HL-60 (cell line): ENCODE data around the gene KCNMA1.

ENCODE experiments used
- DNase-seq, 2 experiments: peaks; one replicate each; pipeline ENCODE4 v3.0.0-alpha.2; 2010 to 2020; ENCODE audit warnings: low read depth in 1 of 2, low spot score in 1 of 2
- H3K27ac ChIP-seq: fragments of 250-450 bp; sonication (Bioruptor Pico); replicated peaks from 2 replicates; pipeline ENCODE4 v1.5.1; 2020; ENCODE audit warnings: mild to moderate bottlenecking, moderate library complexity
- H3K27me3 ChIP-seq: fragments of 250-450 bp; sonication (Bioruptor Pico); 2 replicates; pipeline ENCODE4 v1.5.1; 2021; ENCODE audit warnings: mild to moderate bottlenecking, moderate library complexity; ENCODE audit not compliant: insufficient read depth, poor library complexity, severe bottlenecking
- H3K4me3 ChIP-seq: replicated peaks from 2 replicates; pipeline ENCODE4 v1.5.1; 2011; ENCODE audit warnings: mild to moderate bottlenecking, control low read depth, low read length; ENCODE audit not compliant: insufficient read depth
- CTCF ChIP-seq: IDR thresholded peaks from one replicate; pipeline ENCODE4 v1.5.1; 2011; ENCODE audit warnings: low read length, control low read depth, inconsistent platforms; ENCODE audit not compliant: insufficient read depth
- GABPA ChIP-seq: IDR thresholded peaks from 2 replicates; pipeline ENCODE4 v1.6.1; 2012; ENCODE audit warnings: low read depth
- POLR2AphosphoS5 ChIP-seq: IDR thresholded peaks from 2 replicates; pipeline ENCODE4 v1.6.1; 2012; ENCODE audit warnings: low read depth
- SPI1 ChIP-seq: IDR thresholded peaks from 2 replicates; pipeline ENCODE4 v1.6.1; 2012; ENCODE audit warnings: low read depth, mild to moderate bottlenecking, borderline replicate concordance
- TF ChIP-seq, protein P1 (sequence below): IDR thresholded peaks from 2 replicates; pipeline ENCODE4 v1.6.1; 2012; ENCODE audit warnings: low read depth; ENCODE audit not compliant: insufficient replicate concordance

Gene KCNMA1

GRCh38 chr10:77673101-77673500 is 35.5 kb upstream of the KCNMA1 start:
- no peaks in the 10 kb centered on the region for H3K27me3 ChIP-seq
- no peak overlapping the region for H3K27ac ChIP-seq
- H3K4me3 ChIP-seq = no peak overlapping the region
- TF ChIP-seq POLR2AphosphoS5 (no peak), GABPA (no peak), CTCF (no peak), SPI1 (no peak)
- TF ChIP-seq, protein P1, sequence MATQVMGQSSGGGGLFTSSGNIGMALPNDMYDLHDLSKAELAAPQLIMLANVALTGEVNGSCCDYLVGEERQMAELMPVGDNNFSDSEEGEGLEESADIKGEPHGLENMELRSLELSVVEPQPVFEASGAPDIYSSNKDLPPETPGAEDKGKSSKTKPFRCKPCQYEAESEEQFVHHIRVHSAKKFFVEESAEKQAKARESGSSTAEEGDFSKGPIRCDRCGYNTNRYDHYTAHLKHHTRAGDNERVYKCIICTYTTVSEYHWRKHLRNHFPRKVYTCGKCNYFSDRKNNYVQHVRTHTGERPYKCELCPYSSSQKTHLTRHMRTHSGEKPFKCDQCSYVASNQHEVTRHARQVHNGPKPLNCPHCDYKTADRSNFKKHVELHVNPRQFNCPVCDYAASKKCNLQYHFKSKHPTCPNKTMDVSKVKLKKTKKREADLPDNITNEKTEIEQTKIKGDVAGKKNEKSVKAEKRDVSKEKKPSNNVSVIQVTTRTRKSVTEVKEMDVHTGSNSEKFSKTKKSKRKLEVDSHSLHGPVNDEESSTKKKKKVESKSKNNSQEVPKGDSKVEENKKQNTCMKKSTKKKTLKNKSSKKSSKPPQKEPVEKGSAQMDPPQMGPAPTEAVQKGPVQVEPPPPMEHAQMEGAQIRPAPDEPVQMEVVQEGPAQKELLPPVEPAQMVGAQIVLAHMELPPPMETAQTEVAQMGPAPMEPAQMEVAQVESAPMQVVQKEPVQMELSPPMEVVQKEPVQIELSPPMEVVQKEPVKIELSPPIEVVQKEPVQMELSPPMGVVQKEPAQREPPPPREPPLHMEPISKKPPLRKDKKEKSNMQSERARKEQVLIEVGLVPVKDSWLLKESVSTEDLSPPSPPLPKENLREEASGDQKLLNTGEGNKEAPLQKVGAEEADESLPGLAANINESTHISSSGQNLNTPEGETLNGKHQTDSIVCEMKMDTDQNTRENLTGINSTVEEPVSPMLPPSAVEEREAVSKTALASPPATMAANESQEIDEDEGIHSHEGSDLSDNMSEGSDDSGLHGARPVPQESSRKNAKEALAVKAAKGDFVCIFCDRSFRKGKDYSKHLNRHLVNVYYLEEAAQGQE = no peak
- no peak for DNase-seq

DNA sequence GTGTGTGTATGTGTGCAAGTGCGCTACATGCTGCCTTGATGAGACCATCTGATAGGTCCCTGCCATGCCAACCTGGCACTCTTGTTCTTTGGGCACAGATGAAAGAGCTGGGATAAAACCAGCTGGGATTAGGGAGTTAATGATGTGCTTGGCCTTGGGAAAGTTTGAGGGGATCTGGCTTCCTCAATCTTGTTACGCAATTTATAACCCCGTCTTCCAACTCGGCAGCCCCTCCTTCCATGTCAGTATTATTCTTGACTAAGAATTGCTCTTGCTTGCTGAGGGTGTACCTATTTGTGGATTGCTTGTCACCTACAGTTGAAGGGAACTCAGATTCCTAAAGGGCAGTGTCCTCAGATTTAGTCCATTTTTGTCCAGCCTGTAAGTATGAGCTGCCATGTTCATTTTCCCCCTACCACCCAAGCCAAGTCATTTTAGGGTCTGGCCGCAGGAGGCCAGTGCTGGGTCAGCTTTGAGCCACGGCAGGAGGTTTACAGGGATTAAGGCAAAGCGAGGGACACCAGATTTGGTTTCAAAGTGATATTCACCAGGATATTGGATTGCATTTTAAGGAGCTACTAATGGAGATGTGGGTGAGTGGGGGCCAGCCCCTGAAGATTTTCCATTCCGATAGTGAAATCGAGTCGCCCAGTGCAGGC is 34.1 kb upstream of the KCNMA1 start:
- TF ChIP-seq POLR2AphosphoS5 = no peak
- TF ChIP-seq CTCF = no peak
- no peak for TF ChIP-seq SPI1
- TF ChIP-seq, protein P1 = no peak
- no peak for TF ChIP-seq GABPA
- no peaks in the 10 kb centered on the region for H3K27me3 ChIP-seq
- no peak for DNase-seq
- H3K27ac ChIP-seq = no peak overlapping the region
- no peak overlapping the region for H3K4me3 ChIP-seq

DNA sequence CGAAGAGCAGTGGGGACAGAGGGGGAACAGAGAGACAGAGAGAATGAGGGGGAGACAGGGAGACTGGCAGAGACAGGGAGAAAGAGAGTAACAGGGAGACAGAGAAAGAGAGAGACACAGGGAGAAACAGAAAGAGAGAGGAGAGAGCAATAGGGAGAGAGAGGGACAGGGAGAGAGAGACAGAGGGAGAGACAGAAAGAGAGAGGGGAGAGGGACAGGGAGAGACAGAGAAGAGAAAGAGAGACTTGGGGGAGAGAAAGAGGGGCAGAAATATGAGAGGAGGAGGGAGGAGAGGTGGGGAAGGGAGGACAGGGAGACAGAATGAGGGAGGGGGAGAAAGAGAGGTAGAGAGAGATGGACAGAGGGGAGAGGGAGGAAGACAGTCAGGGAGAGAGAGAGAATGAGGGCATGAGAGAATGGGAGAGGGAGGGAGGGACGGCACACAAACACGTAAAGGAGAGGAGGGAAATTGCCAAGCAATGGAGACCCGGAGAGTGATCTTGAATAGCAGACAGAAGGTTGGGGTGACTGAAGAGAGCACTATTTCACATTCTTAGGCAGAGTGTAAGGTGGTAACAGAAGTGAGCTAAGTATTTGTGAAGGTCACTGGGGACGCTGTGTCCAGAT is 33.3 kb upstream of the KCNMA1 start:
- no peak for DNase-seq
- no peak overlapping the region for H3K27ac ChIP-seq
- TF ChIP-seq POLR2AphosphoS5 (no peak), SPI1 (no peak)
- TF ChIP-seq, protein P1 = no peak
- H3K27me3 ChIP-seq = no peaks in the 10 kb centered on the region
- H3K4me3 ChIP-seq = no peak overlapping the region
